GM21786 (cell line): ENCODE data around the gene TFAP2E.

Source experiments
- ATAC-seq: cut with Tn5 transposase; IDR thresholded peaks from one replicate; pipeline ENCODE4 v1.9.1; 2021; ENCODE audit not compliant: unreplicated experiment

Gene TFAP2E

GRCh38 chr1:35556484-35557117, 16.5 kb upstream of the TFAP2E start:
- ATAC-seq = no peak

DNA sequence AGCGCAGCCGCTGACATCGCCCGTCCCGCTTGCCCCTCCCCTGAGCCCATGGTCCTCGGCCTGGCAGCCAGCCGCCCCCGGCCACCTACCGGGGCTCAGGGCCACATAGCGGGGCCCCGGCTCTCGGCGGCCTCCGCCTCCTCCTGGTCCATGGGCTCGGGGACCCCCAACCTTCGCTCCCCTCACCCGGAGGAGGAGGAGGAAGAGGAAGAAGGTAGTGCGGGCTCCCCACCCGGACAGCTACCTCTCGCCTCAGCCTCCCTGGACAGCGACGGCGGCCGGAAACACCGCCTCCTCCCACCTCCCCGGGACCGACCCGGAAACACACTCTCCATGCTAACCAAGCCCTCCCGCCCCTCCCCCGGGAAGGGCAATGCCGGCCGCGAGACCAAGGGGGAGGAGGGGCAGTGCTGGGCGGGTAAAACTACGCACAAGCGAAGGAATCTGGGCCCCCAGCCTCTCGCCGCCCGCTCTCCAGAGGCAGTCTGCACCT, 15.9 kb upstream of the TFAP2E start, which contains the start of gene KIAA0319L:
KIAA0319L (minus strand) TSS at position 286 of the 493 bp plus-strand sequence. CDS start 2,912 bp downstream, outside the sequence.
- peak; percentile 78 for ATAC-seq

- peak; percentile 84 for ATAC-seq
These were observed 15.3 kb upstream of the TFAP2E start, which contains the start of gene NCDN for GRCh38 chr1:35557611-35558373. Gene NCDN (plus strand): TSS chr1:35557799. CDS start chr1:35558191, 392 bp downstream.

- no peak for ATAC-seq
These were observed 14.5 kb upstream of the TFAP2E start for GRCh38 chr1:35558374-35559316.

GRCh38 chr1:35559317-35559944, 13.7 kb upstream of the TFAP2E start:
- ATAC-seq = no peak

GRCh38 chr1:35560256-35561225, 12.6 kb upstream of the TFAP2E start:
- ATAC-seq = no peak

DNA sequence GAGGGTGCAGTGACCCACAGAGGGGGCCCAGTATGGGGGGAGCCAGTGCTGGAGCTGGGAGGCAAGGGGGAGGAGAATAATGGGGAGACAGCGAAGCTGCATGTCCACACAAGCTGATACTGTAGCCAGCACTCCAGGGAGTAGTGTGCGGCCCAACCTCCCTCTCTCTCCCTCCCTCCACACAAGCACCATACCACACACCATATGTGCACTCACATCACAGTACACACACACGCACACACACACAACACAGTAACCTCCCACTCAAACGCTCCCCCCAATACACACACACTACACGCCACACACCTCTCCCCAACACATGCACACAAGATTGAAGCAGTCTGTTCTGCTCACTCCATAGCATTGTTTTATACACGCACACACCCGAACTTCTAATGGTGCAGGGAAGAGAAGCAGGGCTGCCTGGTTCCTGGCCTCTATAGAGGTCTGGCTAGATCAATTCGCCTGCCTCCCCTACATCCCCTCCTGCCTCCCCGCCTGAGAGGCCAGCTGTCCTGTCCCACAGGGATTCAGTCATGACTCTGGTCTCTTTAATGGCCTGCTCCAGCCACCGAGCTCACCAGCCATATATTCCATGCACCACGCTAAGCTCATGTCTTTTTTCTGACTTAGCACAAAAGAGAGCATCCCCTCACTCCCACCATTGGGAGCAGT, 11.7 kb upstream of the TFAP2E start:
- no peak for ATAC-seq

DNA sequence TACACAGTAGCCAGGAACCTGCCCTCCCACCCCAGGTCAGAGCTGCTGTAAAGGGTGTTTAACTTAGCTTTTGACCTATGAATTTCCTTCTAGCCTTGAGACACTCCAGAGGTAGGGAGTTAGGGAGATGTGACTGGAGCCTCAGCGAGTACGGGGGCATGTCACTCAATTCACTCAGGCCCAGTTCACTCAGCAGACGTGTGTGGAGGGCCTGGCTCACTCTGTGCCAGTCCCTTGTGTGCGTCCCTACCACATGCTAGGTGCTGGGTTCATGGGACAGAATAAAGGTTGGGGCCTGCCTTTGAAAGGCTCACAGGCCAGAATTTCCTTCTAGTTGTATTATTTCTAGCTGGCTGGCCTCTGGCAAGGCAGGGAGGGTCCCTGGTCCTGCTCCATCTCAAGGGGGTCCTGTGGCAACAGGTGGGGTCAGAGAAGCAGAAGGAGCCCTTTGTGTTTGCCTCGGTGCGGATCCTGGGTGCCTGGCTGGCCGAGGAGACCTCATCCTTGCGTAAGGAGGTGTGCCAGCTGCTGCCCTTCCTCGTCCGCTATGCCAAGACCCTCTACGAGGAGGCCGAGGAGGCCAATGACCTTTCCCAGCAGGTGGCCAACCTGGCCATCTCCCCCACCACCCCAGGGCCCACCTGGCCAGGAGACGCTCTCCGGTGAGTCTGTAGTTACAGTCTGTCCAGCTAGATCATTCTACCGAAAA, 11.0 kb upstream of the TFAP2E start:
- ATAC-seq = no peak

- no peak for ATAC-seq
These were observed 9.9 kb upstream of the TFAP2E start for GRCh38 chr1:35563166-35563565.

DNA sequence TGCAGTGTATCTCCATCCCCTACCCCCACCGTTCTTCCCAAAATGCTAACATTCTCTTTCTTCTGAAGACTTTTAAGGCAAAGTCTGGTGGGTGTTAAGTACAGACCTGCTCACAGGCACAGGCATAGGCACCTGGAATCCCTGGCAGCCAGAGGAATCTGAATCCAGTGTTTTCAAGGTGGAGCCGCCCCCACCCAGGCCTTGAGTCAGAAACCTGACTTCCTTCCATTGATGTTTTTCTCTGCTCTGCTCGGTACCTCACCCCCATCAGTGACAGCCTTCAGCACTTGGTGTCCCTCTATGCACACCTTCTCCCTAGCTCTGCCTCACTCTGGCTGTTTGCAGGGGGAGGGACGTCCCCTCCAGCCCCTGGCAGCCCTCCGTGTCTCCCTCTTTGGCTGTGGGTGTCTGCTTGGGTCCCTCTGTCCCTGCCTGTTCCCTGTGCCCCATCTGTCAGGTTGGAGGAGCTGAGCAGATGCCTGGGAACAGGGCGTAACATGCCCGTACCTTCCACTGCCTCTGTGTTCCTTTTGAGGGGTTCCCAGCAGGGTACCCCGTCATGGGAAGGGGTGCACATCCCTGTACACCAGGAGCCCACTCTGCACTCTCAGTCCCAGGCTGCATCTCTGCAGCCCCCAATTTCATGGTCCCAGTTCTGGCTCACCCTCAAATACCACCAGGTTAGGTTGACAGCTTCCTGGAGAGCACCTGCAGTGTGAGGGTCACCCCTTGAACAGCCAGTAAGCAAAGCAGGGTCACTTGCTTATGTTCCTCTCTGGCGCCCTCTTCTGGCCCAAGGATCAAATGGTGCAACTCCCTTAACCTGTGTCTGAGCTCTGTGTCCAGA, 8.9 kb upstream of the TFAP2E start:
- ATAC-seq = no peak

DNA sequence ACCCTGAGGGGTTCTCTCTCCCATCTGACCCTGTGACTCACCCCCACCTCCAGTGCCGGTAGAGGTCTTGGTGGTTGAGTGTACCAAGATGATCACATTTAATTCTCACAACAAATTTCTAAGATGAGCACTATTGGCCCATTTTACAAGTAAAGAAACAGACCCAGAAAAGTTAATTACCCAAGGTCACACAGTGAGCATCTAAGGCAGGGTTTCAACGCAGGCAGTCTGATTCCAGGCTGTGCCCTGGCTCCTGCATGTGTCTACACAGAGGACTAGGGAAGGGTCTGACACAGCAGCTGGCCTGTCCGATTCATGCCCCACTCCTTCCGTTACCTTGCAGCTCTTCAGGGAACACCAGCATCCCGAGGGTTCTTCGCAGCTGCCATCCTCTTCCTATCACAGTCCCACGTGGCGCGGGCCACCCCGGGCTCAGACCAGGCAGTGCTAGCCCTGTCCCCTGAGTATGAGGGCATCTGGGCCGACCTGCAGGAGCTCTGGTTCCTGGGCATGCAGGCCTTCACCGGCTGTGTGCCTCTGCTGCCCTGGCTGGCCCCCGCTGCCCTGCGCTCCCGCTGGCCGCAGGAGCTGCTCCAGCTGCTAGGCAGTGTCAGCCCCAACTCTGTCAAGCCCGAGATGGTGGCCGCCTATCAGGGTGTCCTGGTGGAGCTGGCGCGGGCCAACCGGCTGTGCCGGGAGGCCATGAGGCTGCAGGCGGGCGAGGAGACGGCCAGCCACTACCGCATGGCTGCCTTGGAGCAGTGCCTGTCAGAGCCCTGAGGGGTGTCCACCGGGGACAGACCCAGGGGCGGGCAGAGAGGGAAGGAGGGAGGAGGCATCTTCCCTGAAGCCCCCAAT, 8.0 kb upstream of the TFAP2E start:
- ATAC-seq = no peak

DNA sequence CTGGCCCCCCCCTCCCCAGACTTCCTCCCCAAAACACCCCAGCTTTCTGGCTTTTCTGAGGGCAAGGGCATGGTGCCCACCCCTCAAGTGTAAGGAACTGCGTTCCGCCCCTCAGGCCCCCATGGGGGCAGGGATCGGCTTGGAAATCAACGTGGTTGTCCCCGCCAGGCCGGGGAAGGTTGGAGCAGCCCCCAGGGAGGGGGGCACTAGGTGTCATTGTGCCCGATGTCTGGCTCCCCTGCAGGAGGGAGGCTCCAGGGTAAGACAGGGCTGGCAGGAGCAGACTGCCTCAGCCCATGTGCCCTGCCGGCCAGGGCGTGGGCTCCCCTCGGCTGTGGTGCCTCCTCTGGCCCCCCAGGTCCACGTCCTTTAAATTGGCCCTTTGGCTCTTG, 7.4 kb upstream of the TFAP2E start:
- no peak for ATAC-seq

- ATAC-seq = no peak
These were observed 5.1 kb upstream of the TFAP2E start for GRCh38 chr1:35567947-35568558.

DNA sequence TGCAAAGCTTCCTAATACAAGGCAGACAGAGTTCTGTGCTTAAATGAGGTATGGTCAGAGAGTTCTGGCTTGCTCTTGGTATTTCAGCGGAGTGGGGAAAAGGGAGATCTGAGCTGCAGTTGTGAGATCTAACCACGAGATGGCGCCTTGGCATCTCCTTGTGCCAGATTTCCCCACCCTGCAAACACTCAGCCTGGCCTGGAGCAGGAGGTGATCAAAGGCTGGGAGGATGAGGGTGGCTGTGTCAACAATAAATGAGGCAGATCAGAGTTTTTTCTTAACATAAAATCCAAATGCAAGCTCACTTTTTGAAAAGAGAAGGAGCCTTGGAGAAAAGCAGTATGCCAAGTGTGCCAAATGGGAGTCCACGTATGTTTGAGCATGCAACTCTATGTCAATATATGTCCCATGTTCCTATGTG, 4.1 kb upstream of the TFAP2E start:
- no peak for ATAC-seq

DNA sequence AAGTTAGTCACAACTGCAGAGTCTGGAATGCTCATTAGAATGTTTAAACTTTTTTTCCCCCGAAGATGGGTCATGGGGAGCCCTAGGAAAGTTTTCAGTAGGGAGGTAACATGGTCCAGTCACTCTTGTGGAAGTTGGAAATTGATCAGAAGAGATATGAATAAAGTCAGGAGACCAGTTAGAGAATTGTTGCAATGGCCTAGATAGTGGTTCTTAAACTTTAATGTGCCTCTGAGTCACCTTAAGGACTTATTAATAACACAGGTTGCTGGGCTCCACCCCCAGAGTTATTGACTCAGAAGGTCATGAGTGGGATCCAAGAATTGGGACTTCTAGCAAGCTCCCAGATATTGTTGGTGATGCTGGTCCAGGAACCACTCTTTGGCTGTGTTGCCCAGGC, 3.2 kb upstream of the TFAP2E start:
- no peak for ATAC-seq

DNA sequence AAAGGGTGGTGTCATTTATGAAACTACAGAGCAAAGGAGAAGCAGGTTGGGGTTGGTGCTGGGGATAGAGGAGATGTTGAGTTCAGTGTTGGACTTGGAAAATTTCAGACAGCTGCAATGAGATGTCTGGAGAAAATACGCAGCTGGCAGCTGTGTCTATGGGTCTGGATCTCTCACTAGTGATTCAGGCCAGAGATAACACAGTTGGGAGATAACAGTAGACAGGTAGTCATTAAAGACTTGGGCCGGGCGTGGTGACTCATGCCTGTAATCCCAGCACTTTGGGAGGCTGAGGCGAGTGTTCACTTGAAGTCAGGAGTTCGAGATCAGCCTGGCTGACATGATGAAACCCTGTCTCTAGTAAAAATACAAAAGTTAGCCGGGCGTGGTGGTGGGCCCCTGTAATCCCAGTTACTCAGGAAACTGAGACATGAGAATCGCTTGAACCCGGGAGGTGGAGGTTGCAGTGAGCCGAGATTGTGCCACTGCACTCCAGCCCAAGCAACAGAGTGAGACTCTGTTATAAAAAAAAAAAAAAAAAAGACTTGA, 2.5 kb upstream of the TFAP2E start:
- no peak for ATAC-seq
